ENCODE measurements around the gene SUV39H2.
"Not testable (repeated sequence)": the region's sequence is repeated elsewhere in the genome, so short reads cannot be mapped to it uniquely, and the experiment has no call there.

The SUV39H2 gene

DNA sequence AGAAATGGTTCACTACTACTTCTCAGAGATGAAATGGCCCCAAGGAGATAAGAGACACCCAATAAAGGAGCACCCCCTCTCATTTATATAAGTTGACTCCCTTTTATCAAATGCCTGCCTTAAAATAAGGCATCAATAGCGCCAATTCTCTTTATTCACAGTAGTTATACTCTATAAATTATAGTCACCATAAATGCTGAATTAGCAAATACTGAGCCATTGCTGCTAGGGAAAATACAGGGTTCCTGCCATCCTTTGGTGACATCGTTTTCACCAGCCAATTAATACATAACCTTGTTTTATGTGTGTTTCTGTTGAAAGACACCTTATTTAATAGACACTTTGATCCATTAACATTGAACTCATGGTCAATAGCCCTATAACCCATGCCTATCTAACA lies 46.6 kb downstream of the SUV39H2 start:
- in situ Hi-C loops (cut with MboI; ENCODE audit: low sequenced_read_pairs, unreplicated experiment), result no loop called here
- TF ChIP-seq, protein P1, sequence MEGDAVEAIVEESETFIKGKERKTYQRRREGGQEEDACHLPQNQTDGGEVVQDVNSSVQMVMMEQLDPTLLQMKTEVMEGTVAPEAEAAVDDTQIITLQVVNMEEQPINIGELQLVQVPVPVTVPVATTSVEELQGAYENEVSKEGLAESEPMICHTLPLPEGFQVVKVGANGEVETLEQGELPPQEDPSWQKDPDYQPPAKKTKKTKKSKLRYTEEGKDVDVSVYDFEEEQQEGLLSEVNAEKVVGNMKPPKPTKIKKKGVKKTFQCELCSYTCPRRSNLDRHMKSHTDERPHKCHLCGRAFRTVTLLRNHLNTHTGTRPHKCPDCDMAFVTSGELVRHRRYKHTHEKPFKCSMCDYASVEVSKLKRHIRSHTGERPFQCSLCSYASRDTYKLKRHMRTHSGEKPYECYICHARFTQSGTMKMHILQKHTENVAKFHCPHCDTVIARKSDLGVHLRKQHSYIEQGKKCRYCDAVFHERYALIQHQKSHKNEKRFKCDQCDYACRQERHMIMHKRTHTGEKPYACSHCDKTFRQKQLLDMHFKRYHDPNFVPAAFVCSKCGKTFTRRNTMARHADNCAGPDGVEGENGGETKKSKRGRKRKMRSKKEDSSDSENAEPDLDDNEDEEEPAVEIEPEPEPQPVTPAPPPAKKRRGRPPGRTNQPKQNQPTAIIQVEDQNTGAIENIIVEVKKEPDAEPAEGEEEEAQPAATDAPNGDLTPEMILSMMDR (IDR thresholded peaks at IDR 0.05; ENCODE audit: borderline replicate concordance, control extremely low read depth, extremely low read depth, insufficient read depth, missing control alignments), result no peak
- DNase-seq (ENCODE audit: low spot score), result no peak

DNA sequence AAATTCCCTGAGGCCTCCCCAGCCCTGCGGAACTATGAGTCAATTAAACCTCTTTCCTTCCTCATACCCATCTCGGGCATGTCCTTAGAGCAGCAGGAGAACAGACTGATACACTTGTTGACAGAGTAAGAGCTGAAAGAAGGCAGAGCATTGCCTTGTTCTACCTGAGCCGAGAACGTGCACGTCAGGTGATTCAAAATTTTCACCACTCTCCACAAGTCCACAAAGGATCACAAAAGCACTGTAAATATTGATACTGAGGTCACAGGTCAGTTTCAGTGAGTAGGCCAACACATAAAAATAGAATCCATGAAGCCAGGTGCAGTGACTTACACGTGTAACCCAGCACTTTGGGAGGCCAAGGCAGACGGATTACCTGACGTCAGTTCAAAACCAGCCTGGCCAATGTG lies 47.4 kb downstream of the SUV39H2 start:
- TF ChIP-seq, protein P1 (IDR thresholded peaks at IDR 0.05; ENCODE audit: borderline replicate concordance, control extremely low read depth, extremely low read depth, insufficient read depth, missing control alignments), result no peak
- no peak for DNase-seq (ENCODE audit: low spot score)
- in situ Hi-C loops (cut with MboI; ENCODE audit: low sequenced_read_pairs, unreplicated experiment), result no loop called here

DNA sequence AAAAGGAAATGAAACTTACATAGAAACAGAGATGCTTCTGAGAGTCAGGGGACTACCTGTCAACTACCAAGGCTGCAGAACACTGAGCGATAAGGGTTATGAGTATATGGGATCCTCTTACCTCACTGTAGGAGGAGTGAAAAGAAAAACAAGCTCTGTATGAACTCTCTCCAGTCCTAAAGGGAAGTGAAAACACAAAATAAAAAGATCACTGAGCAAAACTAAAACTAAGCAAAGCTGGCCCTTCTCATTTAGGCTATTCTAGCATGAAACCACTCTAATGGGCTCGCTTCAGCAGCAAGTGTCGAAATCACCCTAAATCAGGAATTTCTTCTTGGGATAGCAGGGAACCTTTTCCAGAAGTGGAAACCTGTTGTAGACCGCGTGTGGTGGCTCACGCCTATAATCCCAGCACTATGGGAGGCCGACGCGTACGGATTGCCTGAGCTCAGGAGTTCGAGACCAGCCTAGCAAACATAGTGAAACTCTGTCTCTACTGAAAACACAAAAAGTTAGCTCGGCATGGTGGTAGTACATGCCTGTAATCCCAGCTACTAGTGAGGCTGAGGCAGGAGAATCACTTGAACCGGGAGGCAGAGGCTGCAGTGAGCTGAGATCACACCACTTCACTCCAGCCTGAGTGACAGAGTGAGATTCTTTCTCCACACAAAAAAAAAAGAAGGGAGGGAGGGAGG lies 48.2 kb downstream of the SUV39H2 start:
- TF ChIP-seq, protein P1 (IDR thresholded peaks at IDR 0.05; ENCODE audit: borderline replicate concordance, control extremely low read depth, extremely low read depth, insufficient read depth, missing control alignments), result no peak
- in situ Hi-C loops (cut with MboI; ENCODE audit: low sequenced_read_pairs, unreplicated experiment), result no loop called here
- peak; percentile 83 for DNase-seq (ENCODE audit: low spot score)

DNA sequence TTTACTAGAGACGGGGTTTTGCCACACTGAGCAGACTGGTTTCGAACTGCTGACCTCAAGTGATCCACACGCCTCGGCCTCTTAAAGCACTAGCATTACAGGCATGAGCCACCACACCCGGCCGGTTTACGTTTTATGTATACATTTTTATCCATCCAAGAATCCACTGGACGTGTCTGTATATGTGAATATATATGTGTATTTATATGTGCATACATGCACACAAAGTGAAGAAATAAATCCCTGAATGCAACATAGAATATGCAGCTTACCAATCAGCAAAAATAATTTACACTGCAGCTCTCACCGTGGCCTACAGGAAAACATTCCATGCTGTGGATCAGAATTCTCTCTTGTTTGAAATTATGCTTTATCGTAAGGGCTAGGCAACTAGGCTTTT lies 51.9 kb downstream of the SUV39H2 start:
- TF ChIP-seq, protein P1 (IDR thresholded peaks at IDR 0.05; ENCODE audit: borderline replicate concordance, control extremely low read depth, extremely low read depth, insufficient read depth, missing control alignments), result no peak
- in situ Hi-C loops (cut with MboI; ENCODE audit: low sequenced_read_pairs, unreplicated experiment), result no loop called here
- no peak for DNase-seq (ENCODE audit: low spot score)

DNA sequence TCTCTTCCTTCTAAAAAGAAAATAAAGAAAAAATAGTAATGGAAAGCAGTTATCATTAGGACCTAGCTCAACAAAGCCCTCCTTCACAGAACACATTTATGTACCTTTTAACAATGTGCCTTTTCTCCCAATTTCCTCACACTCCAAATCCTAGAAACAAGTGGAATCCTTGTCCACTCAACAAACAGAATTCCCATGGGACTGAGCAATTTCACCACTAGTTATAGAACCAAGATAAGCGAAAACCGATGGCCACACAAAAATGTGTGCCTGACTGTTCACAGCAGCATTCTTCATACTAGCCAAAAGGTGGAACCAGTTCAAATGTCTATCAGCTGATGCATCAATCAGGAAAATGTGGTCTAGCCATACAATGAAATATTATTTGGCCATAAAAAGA lies 57.9 kb downstream of the SUV39H2 start:
- DNase-seq (ENCODE audit: low spot score), result no peak
- TF ChIP-seq, protein P1 (IDR thresholded peaks at IDR 0.05; ENCODE audit: borderline replicate concordance, control extremely low read depth, extremely low read depth, insufficient read depth, missing control alignments), result no peak
- in situ Hi-C loops (cut with MboI; ENCODE audit: low sequenced_read_pairs, unreplicated experiment), result no loop called here

DNA sequence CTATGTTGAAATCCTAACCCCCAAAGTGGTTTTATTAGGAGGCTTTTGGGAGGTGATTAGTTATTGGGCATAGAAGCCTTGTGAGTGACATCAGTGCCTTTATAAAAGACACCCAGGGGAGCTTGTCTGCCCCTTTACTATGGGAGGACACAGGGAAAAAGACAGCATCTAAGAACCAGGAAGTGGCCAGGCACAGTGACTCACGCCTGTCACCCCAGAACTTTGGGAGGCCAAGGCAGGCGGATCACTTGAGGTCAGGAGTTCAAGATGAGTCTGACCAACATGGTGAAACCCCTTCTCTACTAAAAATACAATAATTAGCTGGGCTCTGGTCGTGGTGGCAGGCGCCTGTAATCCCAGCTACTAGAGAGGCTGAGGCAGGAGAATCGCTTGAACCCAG lies 60.3 kb downstream of the SUV39H2 start:
- in situ Hi-C loops (cut with MboI; ENCODE audit: low sequenced_read_pairs, unreplicated experiment); DNase-seq (ENCODE audit: low spot score): not testable (repeated sequence)

DNA sequence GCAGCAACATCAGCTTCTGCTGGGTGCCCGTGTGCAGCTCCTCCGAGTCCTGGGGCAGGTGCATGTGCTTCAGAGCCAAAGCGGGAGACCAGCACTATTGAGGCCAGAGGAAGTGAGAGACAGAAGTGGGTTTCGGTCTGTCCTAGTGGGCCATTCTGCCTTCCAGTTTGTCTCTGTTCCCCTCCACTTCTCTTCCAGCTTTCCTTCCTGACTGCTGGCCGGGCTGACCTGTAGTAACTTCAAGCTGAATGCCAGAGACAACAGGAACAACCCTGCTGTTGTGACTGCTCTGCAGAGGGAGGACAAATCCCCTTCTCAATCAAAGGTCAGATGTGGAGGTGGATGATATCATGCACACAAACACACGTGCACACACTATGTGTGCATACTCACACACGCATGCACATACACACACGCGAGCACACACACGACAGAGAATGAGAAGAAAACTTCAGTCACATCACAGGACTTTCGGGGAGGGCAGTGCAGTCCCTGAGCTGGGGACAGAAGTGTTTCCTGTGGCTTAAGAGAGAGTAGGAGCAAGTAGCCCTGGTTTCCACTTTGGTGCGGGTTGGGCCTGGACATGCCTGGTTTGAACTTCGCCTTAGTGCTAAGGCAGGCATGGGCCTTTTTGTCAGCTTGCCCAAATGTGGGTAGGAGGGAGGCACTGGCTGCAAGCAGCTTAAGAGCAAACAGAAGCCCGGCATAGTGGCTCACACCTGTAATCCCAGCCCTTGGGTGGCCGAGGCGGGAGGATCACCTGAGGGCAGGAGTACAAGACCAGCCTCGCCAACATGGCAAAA lies 63.7 kb downstream of the SUV39H2 start:
- in situ Hi-C loops (cut with MboI; ENCODE audit: low sequenced_read_pairs, unreplicated experiment); DNase-seq (ENCODE audit: low spot score): not testable (repeated sequence)

DNA sequence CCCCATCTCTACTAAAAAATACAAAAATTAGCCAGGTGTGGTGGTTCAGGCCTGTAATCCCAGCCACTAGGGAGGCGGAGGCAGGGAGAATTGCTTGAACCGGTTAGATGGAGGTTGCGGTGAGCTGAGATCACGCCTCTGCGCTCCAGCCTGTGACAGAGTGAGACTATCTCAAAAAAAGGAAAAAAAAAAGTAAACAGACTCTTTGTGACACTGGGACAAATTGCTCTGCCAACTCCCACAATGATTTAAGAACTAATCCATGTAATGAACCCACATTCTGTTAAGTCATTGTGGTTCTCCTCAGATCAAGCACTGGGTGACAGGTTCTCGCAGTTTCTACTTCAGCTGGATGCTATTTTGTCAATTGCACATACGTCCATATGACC lies 64.3 kb downstream of the SUV39H2 start:
- in situ Hi-C loops (cut with MboI; ENCODE audit: low sequenced_read_pairs, unreplicated experiment); DNase-seq (ENCODE audit: low spot score): not testable (repeated sequence)

Measured in GM13976 (cell line).